IMR-90 (cell line): ENCODE data around the gene RUSC1. TPM values are rescaled to one million over a fixed set of nuclear protein-coding genes. Genes with fewer than 3 reads are reported as not detected.

Experiments used
- ATAC-seq: fragments of 200-7000 bp; cut with Tn5 transposase; 2 replicates; pipeline ENCODE4 v1.9.1; 2020; ENCODE audit warnings: low read depth, mild to moderate bottlenecking, moderate library complexity
- BruUV-seq: library from RNA; stranded (reverse); fragments of 400-500 nt; replicated peaks from 2 replicates; lab custom pipeline; 2021; lab: Mats Ljungman, UMichigan
- CTCF ChIA-PET: fragments of 300-600 bp; formaldehyde crosslinking; extraction: SDS; loops from one replicate; lab custom pipeline; 2021; ENCODE audit warnings: antibody characterized with exemption; lab: Yijun Ruan, JAX
- POLR2A ChIA-PET: fragments of 300-600 bp; sonication (Branson Sonifier 250); formaldehyde crosslinking; loops from one replicate; lab custom pipeline; 2022; ENCODE audit warnings: antibody characterized with exemption; ENCODE audit not compliant: unreplicated experiment; lab: Charles Lee
- DNase-seq: peaks from one replicate; pipeline ENCODE4 v3.0.0; 2013
- H2AFZ ChIP-seq: replicated peaks from 2 replicates; pipeline ENCODE3; 2013; ENCODE audit warnings: low read length, mild to moderate bottlenecking; ENCODE audit not compliant: poor library complexity
- H2AK5ac ChIP-seq: 2 replicates; pipeline ENCODE4 v1.6.1; 2013; ENCODE audit warnings: low read depth, low read length, inconsistent platforms
- H2AK9ac ChIP-seq: replicated peaks from 2 replicates; pipeline ENCODE3; 2013; ENCODE audit warnings: mild to moderate bottlenecking, low read depth, low read length, moderate library complexity; ENCODE audit not compliant: poor library complexity
- H2BK120ac ChIP-seq: 2 replicates; pipeline ENCODE4 v1.6.1; 2013; ENCODE audit warnings: low read depth, low read length, inconsistent platforms
- H2BK15ac ChIP-seq: 3 replicates; pipeline ENCODE4 v1.6.1; 2013; ENCODE audit warnings: low read depth, low read length, inconsistent platforms
- H2BK20ac ChIP-seq: 2 replicates; pipeline ENCODE4 v1.6.1; 2013; ENCODE audit warnings: low read depth, mild to moderate bottlenecking, inconsistent platforms, low read length, moderate library complexity
- H2BK5ac ChIP-seq: 2 replicates; pipeline ENCODE4 v1.6.1; 2013; ENCODE audit warnings: mild to moderate bottlenecking, low read depth, low read length, inconsistent platforms; ENCODE audit not compliant: poor library complexity, severe bottlenecking
- H3K14ac ChIP-seq: replicated peaks from 2 replicates; pipeline ENCODE4 v1.6.1; 2013; ENCODE audit warnings: low read depth, low read length, inconsistent platforms
- H3K18ac ChIP-seq: 2 replicates; pipeline ENCODE4 v1.6.1; 2013; ENCODE audit warnings: low read depth, low read length, control low read depth
- H3K23ac ChIP-seq: 2 replicates; pipeline ENCODE4 v1.6.1; 2013; ENCODE audit warnings: low read depth, low read length, inconsistent platforms
- H3K27ac ChIP-seq: 2 replicates; pipeline ENCODE4 v1.5.1; 2013; ENCODE audit warnings: mild to moderate bottlenecking, control low read depth, low read length; ENCODE audit not compliant: insufficient read depth
- H3K27me3 ChIP-seq: 2 replicates; pipeline ENCODE4 v1.6.1; 2013; ENCODE audit warnings: low read length; ENCODE audit not compliant: control insufficient read depth, insufficient read depth
- H3K36me3 ChIP-seq: 2 replicates; pipeline ENCODE4 v1.6.1; 2013; ENCODE audit warnings: low read length, mixed read lengths; ENCODE audit not compliant: control insufficient read depth, insufficient read depth
- H3K4ac ChIP-seq: 2 replicates; pipeline ENCODE4 v1.6.1; 2013; ENCODE audit warnings: low read depth, low read length, inconsistent platforms
- H3K4me1 ChIP-seq: 2 replicates; pipeline ENCODE4 v1.6.1; 2013; ENCODE audit warnings: low read length, mixed read lengths; ENCODE audit not compliant: control insufficient read depth, insufficient read depth
- H3K4me2 ChIP-seq: 2 replicates; pipeline ENCODE4 v1.6.1; 2013; ENCODE audit warnings: low read depth, mild to moderate bottlenecking, control low read depth, low read length, moderate library complexity
- H3K4me3 ChIP-seq: 2 replicates; pipeline ENCODE4 v1.5.1; 2013; ENCODE audit warnings: low read depth, mild to moderate bottlenecking, control low read depth, low read length, moderate library complexity; ENCODE audit not compliant: insufficient read depth
- H3K56ac ChIP-seq: 2 replicates; pipeline ENCODE4 v1.6.1; 2013; ENCODE audit warnings: low read length, inconsistent platforms; ENCODE audit not compliant: insufficient read depth; ENCODE audit errors: extremely low read depth
- H3K79me1 ChIP-seq, 2 experiments: 2 replicates each; pipeline ENCODE4 v1.6.1; 2013; ENCODE audit warnings: low read length in 2 of 2, inconsistent platforms in 1 of 2, low read depth in 1 of 2
- H3K9ac ChIP-seq: 2 replicates; pipeline ENCODE4 v1.6.1; 2013; ENCODE audit warnings: low read depth, low read length, control low read depth
- H3K9me1 ChIP-seq: 2 replicates; pipeline ENCODE4 v1.6.1; 2013; ENCODE audit warnings: low read length, inconsistent platforms; ENCODE audit not compliant: insufficient read depth
- H3K9me3 ChIP-seq: 2 replicates; pipeline ENCODE4 v1.6.1; 2013; ENCODE audit warnings: low read length; ENCODE audit not compliant: control insufficient read depth, insufficient read depth
- H4K20me1 ChIP-seq: 2 replicates; pipeline ENCODE4 v1.6.1; 2013; ENCODE audit warnings: low read length, inconsistent platforms; ENCODE audit not compliant: insufficient read depth
- H4K5ac ChIP-seq: 2 replicates; pipeline ENCODE4 v1.6.1; 2013; ENCODE audit warnings: mild to moderate bottlenecking, low read depth, low read length, control low read depth
- H4K8ac ChIP-seq, 2 experiments: 2 replicates each; pipeline ENCODE4 v1.6.1; 2013; ENCODE audit warnings: low read depth in 2 of 2, low read length in 2 of 2, control low read depth in 1 of 2, inconsistent platforms in 1 of 2
- H4K91ac ChIP-seq: 2 replicates; pipeline ENCODE4 v1.6.1; 2013; ENCODE audit warnings: low read depth, low read length, inconsistent platforms; ENCODE audit not compliant: insufficient read depth
- CHD1 ChIP-seq: IDR thresholded peaks from 2 replicates; pipeline ENCODE4 v1.6.1; 2012; ENCODE audit warnings: low read depth, low read length, improper control_type of control experiment
- CTCF ChIP-seq: conservative IDR thresholded peaks from 2 replicates; pipeline ENCODE4 v1.5.1; 2012; ENCODE audit warnings: mild to moderate bottlenecking, low read depth, low read length, improper control_type of control experiment
- FOS ChIP-seq: fragments of 150-350 bp; IDR thresholded peaks from 2 replicates; pipeline ENCODE4 v1.6.1; 2016; ENCODE audit warnings: low read depth, low read length
- MAFK ChIP-seq: IDR thresholded peaks from 2 replicates; pipeline ENCODE4 v1.6.1; 2012; ENCODE audit warnings: low read depth, low read length, improper control_type of control experiment
- MXI1 ChIP-seq: IDR thresholded peaks from 2 replicates; pipeline ENCODE4 v1.6.1; 2012; ENCODE audit warnings: low read depth, mild to moderate bottlenecking, low read length, moderate library complexity, borderline replicate concordance
- POLR2A ChIP-seq: IDR thresholded peaks from 2 replicates; pipeline ENCODE4 v1.6.1; 2012; ENCODE audit warnings: mild to moderate bottlenecking, low read depth, low read length
- RFX5 ChIP-seq: IDR thresholded peaks from 2 replicates; pipeline ENCODE4 v1.8.0; 2012; ENCODE audit warnings: low read depth, mild to moderate bottlenecking, low read length, moderate library complexity
- USF2 ChIP-seq: fragments of 150-350 bp; IDR thresholded peaks from 2 replicates; pipeline ENCODE4 v1.6.1; 2017; ENCODE audit warnings: mild to moderate bottlenecking, antibody characterized with exemption, low read length, low read depth
- WGBS, 2 experiments: methylation state at CpG; one replicate each; pipeline versions ENCODE4 v1.1.5 to v1.1.7; 2013; ENCODE audit warnings: missing lambda C conversion rate in 2 of 2; ENCODE audit not compliant: insufficient read length in 1 of 2; ENCODE audit errors: extremely low coverage in 2 of 2; 5-methylcytosine and 5-hydroxymethylcytosine counted together
- dilution Hi-C: fragments of 300-500 bp; cut with HindIII; formaldehyde crosslinking; loops from one replicate; pipeline ENCODE4 v1.14.3; 2018; ENCODE audit warnings: low sequenced_read_pairs; ENCODE audit not compliant: unreplicated experiment
- in situ Hi-C: fragments of 300-500 bp; cut with MboI; formaldehyde crosslinking; loops from 3 replicates; pipeline ENCODE4 v1.14.3; 2019; ENCODE audit warnings: low sequenced_read_pairs, inconsistent platforms, mixed read lengths
- intact Hi-C: fragments of 100-400 bp; cut with micrococcal nuclease; formaldehyde crosslinking; loops from 2 replicates; pipeline ENCODE4 v1.10.0; 2022
- polyA plus RNA-seq, 3 experiments: library from polyadenylated mRNA; depleted of rRNA; stranded (reverse); fragments of >200 nt; gene quantifications; 2 replicates each; pipeline ENCODE4 v1.2.3, GENCODE V29; 2012; ENCODE audit warnings: low replicate concordance in 1 of 3
- total RNA-seq: library from RNA; depleted of rRNA; stranded (reverse); fragments of >200 nt; gene quantifications from 2 replicates; pipeline ENCODE4 v1.2.3, GENCODE V29; 2012

RUSC1 gene
- total and polyA plus RNA-seq, 2 of the 4 experiments (the other 2 are of a cell fraction), result 4.1 to 31.4 TPM

- Histone ChIP-seq H2BK120ac (no peak overlapping the region), H2AK9ac (no peak overlapping the region), H3K27ac (no peak overlapping the region), H2BK5ac (no peak overlapping the region), H3K56ac (no peak overlapping the region), H3K9me1 (0 out of 2 replicates have a peak, but pooled peaks cover 1% of the 10 kb centered on the region), H2BK20ac (no peak overlapping the region), H3K9ac (no peak overlapping the region), H4K8ac (no peak overlapping the region), H3K27me3 (peaks cover 7% of the 10 kb centered on the region), H3K4me1 (peaks cover 3% of the 10 kb centered on the region), H2AFZ (peak overlapping the region; percentile 32), H2BK15ac (no peak overlapping the region), H3K79me1 (peaks cover 4 to 9% of the 10 kb centered on the region in 2 experiments; a peak in 3 of 4 replicates), H3K14ac (no peak overlapping the region), H2AK5ac (no peak overlapping the region), H3K4me2 (no peak overlapping the region), H4K20me1 (no peaks in the 10 kb centered on the region), H3K18ac (no peak overlapping the region), H3K4me3 (no peak overlapping the region), H3K9me3 (no peaks in the 10 kb centered on the region), H3K36me3 (no peaks in the 10 kb centered on the region), H3K4ac (no peak overlapping the region), H4K5ac (no peak overlapping the region), H4K91ac (no peak overlapping the region), H3K23ac (no peak overlapping the region)
- in situ Hi-C loops (no loop called here), dilution Hi-C loops (no loop called here), intact Hi-C loops (loop anchor here (5.0 kb wide), 1 partner anchor 42 kb away; the partner anchor contains the start of gene SCAMP3)
- ATAC-seq (no peak), DNase-seq (no peak)
- 35% methylated on average over 4 of the region's 11 CpGs; no CpG with 5 or more reads in 1 of the 2 experiments for WGBS, 2 experiments
- no TSS peak for BruUV-seq
- ChIA-PET CTCF (no interaction called here), POLR2A (interaction anchor here (0.6 kb wide), 1 partner anchor 28 kb away, joined by 4 read pairs; no protein-coding TSS in a partner anchor)
- TF ChIP-seq FOS (no peak), RFX5 (no peak), CHD1 (no peak), MXI1 (no peak), CTCF (no peak), USF2 (no peak), POLR2A (no peak), MAFK (no peak)
Measured at GRCh38 chr1:155304558-155305063, 16.1 kb upstream of the RUSC1 start.
